Keratinocyte (primary cell): ENCODE data around the gene TM4SF5. TPM values are rescaled to one million over a fixed set of nuclear protein-coding genes. Genes with fewer than 3 reads are reported as not detected.

Source experiments
- DNase-seq: peaks from one replicate; pipeline ENCODE4 v3.0.0-alpha.2; 2011; ENCODE audit warnings: low read depth, missing footprints, low spot score
- FAIRE-seq: peaks from 2 replicates; lab custom pipeline; 2011; peaks lifted over from hg19 to GRCh38; lab: Jason Lieb, UNC
- H2AFZ ChIP-seq: 2 replicates; pipeline ENCODE4 v1.6.0; 2012; ENCODE audit warnings: low read length, control low read depth, inconsistent platforms; ENCODE audit not compliant: control insufficient read depth
- H3K27ac ChIP-seq: 2 replicates; pipeline ENCODE4 v1.5.1; 2011; ENCODE audit warnings: low read length; ENCODE audit not compliant: control insufficient read depth, insufficient read depth
- H3K27me3 ChIP-seq: 3 replicates; pipeline ENCODE4 v1.6.0; 2011; ENCODE audit warnings: low read length; ENCODE audit not compliant: control insufficient read depth, insufficient read depth; ENCODE audit errors: extremely low read depth
- H3K36me3 ChIP-seq, 2 experiments: 2 replicates in 1 of 2; 3 replicates in 1 of 2; pipeline ENCODE4 v1.5.1; 2011; ENCODE audit warnings: low read length in 2 of 2, mild to moderate bottlenecking in 1 of 2; ENCODE audit not compliant: control insufficient read depth in 2 of 2, insufficient read depth in 2 of 2; ENCODE audit errors: extremely low read depth in 1 of 2
- H3K4me1 ChIP-seq: 3 replicates; pipeline ENCODE4 v1.5.1; 2011; ENCODE audit warnings: low read length; ENCODE audit not compliant: control insufficient read depth, insufficient read depth; ENCODE audit errors: extremely low read depth
- H3K4me2 ChIP-seq: 3 replicates; pipeline ENCODE4 v1.6.0; 2011; ENCODE audit warnings: low read depth, low read length; ENCODE audit not compliant: control insufficient read depth, insufficient read depth; ENCODE audit errors: extremely low read depth
- H3K4me3 ChIP-seq, 3 experiments: fragments of 200-600 bp in 1 of 3; sonication (generic) in 1 of 3; 2 replicates in 2 of 3; 3 replicates in 1 of 3; pipeline ENCODE4 v1.5.1; 2011 to 2016; ENCODE audit warnings: low read length in 3 of 3, mild to moderate bottlenecking in 3 of 3, control low read depth in 2 of 3, inconsistent platforms in 1 of 3, low read depth in 1 of 3, mixed read lengths in 1 of 3, mixed run types in 1 of 3, moderate library complexity in 1 of 3; ENCODE audit not compliant: control insufficient read depth in 2 of 3, insufficient read depth in 2 of 3; ENCODE audit errors: extremely low read depth in 1 of 3
- H3K79me2 ChIP-seq: 2 replicates; pipeline ENCODE4 v1.6.0; 2012; ENCODE audit warnings: low read length; ENCODE audit not compliant: control insufficient read depth, insufficient read depth
- H3K9ac ChIP-seq: 3 replicates; pipeline ENCODE4 v1.6.0; 2011; ENCODE audit warnings: low read length; ENCODE audit not compliant: control insufficient read depth, insufficient read depth; ENCODE audit errors: extremely low read depth
- H3K9me1 ChIP-seq: 3 replicates; pipeline ENCODE4 v1.6.0; 2011; ENCODE audit warnings: low read length; ENCODE audit not compliant: control insufficient read depth, insufficient read depth; ENCODE audit errors: extremely low read depth
- H3K9me3 ChIP-seq: 2 replicates; pipeline ENCODE4 v1.5.1; 2012; ENCODE audit warnings: low read depth, low read length; ENCODE audit not compliant: control insufficient read depth
- H4K20me1 ChIP-seq: 3 replicates; pipeline ENCODE4 v1.6.0; 2011; ENCODE audit warnings: low read length; ENCODE audit not compliant: control insufficient read depth, insufficient read depth; ENCODE audit errors: extremely low read depth
- EZH2 ChIP-seq: IDR thresholded peaks from one replicate; pipeline ENCODE4 v1.6.1; 2012; ENCODE audit warnings: inconsistent platforms, mild to moderate bottlenecking, low read length, moderate library complexity
- dilution Hi-C: fragments of 300-500 bp; cut with MboI; formaldehyde crosslinking; loops from one replicate; pipeline ENCODE4 v1.7.0; 2020; ENCODE audit warnings: low sequenced_read_pairs; ENCODE audit not compliant: extremely low pct_ligation_motif_present
- polyA plus RNA-seq, 5 experiments: library from polyadenylated mRNA; depleted of rRNA in 3 of 5; stranded (reverse) in 3 of 5; stranded (forward) in 1 of 5; unstranded in 1 of 5; fragments of >200 nt; gene quantifications; 1 replicate in 1 of 5; 2 replicates in 3 of 5; 3 replicates in 1 of 5; pipeline versions ENCODE4 v1.2.1 to v1.2.3, GENCODE V29; 2011 to 2012; ENCODE audit warnings: missing spikeins in 2 of 5, low read depth in 1 of 5, low replicate concordance in 1 of 5
- TF ChIP-seq, protein P1 (sequence below), 3 experiments: IDR thresholded peaks in 1 of 3; conservative IDR thresholded peaks in 1 of 3; optimal IDR thresholded peaks in 1 of 3; 2 replicates in 2 of 3; 3 replicates in 1 of 3; pipeline versions ENCODE3 to v1.5.1; 2011; ENCODE audit warnings: low read length in 3 of 3, mild to moderate bottlenecking in 3 of 3, moderate library complexity in 2 of 3, control low read depth in 1 of 3, inconsistent platforms in 1 of 3; ENCODE audit not compliant: insufficient read depth in 2 of 3; ENCODE audit errors: extremely low read depth in 1 of 3

TM4SF5 gene
- polyA plus RNA-seq, 1 donor (not counting 4 experiments of a cell fraction or from before 2014, with no cell fraction given), result not detected

GRCh38 chr17:4747847-4748246 lies 23.8 kb upstream of the TM4SF5 start:
- DNase-seq (no peak), FAIRE-seq (no peak)
- Histone ChIP-seq H4K20me1 (no peaks in the 10 kb centered on the region), H3K9me3 (no peaks in the 10 kb centered on the region), H3K27me3 (peaks cover 6% of the 10 kb centered on the region), H3K9me1 (no peaks in the 10 kb centered on the region), H3K27ac (no peak overlapping the region), H3K9ac (no peak overlapping the region), H3K36me3 (no peaks in the 10 kb centered on the region), H2AFZ (no peak overlapping the region), H3K4me1 (no peaks in the 10 kb centered on the region), H3K4me3 (no peak overlapping the region), H3K79me2 (no peaks in the 10 kb centered on the region), H3K4me2 (no peak overlapping the region)
- TF ChIP-seq, protein P1, sequence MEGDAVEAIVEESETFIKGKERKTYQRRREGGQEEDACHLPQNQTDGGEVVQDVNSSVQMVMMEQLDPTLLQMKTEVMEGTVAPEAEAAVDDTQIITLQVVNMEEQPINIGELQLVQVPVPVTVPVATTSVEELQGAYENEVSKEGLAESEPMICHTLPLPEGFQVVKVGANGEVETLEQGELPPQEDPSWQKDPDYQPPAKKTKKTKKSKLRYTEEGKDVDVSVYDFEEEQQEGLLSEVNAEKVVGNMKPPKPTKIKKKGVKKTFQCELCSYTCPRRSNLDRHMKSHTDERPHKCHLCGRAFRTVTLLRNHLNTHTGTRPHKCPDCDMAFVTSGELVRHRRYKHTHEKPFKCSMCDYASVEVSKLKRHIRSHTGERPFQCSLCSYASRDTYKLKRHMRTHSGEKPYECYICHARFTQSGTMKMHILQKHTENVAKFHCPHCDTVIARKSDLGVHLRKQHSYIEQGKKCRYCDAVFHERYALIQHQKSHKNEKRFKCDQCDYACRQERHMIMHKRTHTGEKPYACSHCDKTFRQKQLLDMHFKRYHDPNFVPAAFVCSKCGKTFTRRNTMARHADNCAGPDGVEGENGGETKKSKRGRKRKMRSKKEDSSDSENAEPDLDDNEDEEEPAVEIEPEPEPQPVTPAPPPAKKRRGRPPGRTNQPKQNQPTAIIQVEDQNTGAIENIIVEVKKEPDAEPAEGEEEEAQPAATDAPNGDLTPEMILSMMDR (optimal IDR thresholded peaks at IDR 0.05 in 1 of 3, IDR thresholded peaks at IDR 0.05 in 1 of 3, conservative IDR thresholded peaks at IDR 0.05 in 1 of 3; ENCODE audit: extremely low read depth in 1 of 3, insufficient read depth in 2 of 3, low read length in 3 of 3), result no peak
- TF ChIP-seq EZH2, result no peak
- dilution Hi-C loops, result no loop called here

GRCh38 chr17:4748686-4749085 lies 23.0 kb upstream of the TM4SF5 start:
- TF ChIP-seq, protein P1 (optimal IDR thresholded peaks at IDR 0.05 in 1 of 3, IDR thresholded peaks at IDR 0.05 in 1 of 3, conservative IDR thresholded peaks at IDR 0.05 in 1 of 3; ENCODE audit: extremely low read depth in 1 of 3, insufficient read depth in 2 of 3, low read length in 3 of 3), result no peak
- TF ChIP-seq EZH2, result no peak
- no peaks in the 10 kb centered on the region for H3K79me2 ChIP-seq
- H3K9ac ChIP-seq, result no peak overlapping the region
- H3K4me1 ChIP-seq, result no peaks in the 10 kb centered on the region
- H2AFZ ChIP-seq, result no peak overlapping the region
- DNase-seq (no peak), FAIRE-seq (no peak)
- H3K36me3 ChIP-seq, result no peaks in the 10 kb centered on the region
- no peak overlapping the region for H3K4me3 ChIP-seq
- H3K4me2 ChIP-seq, result no peak overlapping the region
- H3K27me3 ChIP-seq, result peaks cover 6% of the 10 kb centered on the region
- no peaks in the 10 kb centered on the region for H4K20me1 ChIP-seq
- no peak overlapping the region for H3K27ac ChIP-seq
- no peaks in the 10 kb centered on the region for H3K9me3 ChIP-seq
- dilution Hi-C loops, result no loop called here
- H3K9me1 ChIP-seq, result no peaks in the 10 kb centered on the region
